Measurements from ENCODE around the gene CAMTA1. TPM values are rescaled to one million over a fixed set of nuclear protein-coding genes. Genes with fewer than 3 reads are reported as not detected.

The CAMTA1 gene
- total RNA-seq, 1 donor from 2014 or later: 62.9 TPM

DNA sequence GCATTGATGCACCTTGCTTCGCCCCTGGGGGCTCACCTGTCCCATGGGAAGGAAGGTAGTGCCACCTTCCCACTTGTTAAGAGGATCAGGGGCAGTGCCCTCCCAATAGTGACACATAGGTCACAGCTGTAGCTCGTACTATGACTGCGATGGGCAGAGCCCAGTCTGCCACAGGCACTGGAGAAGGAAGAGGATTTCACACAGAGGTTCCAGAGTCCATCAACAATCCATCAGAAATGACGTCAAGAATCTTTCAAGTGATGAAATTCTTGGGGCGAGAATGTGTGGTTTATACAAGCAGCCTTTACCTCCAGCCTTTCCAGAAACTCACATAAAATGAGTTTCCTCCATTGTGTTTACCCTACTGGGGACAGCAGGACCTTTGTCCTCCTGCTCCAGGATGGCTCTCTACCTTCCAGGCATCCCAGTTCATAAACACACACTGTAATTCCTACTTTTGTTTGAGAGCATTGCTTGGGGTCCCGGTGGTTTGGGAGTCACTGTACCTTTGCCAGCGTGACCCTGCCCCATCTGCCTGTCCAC is 725.2 kb downstream of the CAMTA1 start:
- no peak for DNase-seq (ENCODE audit: extremely low spot score in 2 of 2)
- Histone ChIP-seq H3K27me3 (no peaks in the 10 kb centered on the region), H3K4me3 (no peak overlapping the region), H3K36me3 (no peaks in the 10 kb centered on the region), H3K4me1 (no peaks in the 10 kb centered on the region), H3K9me3 (no peaks in the 10 kb centered on the region), H3K27ac (no peak overlapping the region)
- TF ChIP-seq POLR2AphosphoS5 (IDR thresholded peaks at IDR 0.05; ENCODE audit: insufficient read depth in 1 of 2, low read depth in 1 of 2) (no peak), POLR2A (IDR thresholded peaks at IDR 0.05) (no peak)
- TF ChIP-seq, protein P1, sequence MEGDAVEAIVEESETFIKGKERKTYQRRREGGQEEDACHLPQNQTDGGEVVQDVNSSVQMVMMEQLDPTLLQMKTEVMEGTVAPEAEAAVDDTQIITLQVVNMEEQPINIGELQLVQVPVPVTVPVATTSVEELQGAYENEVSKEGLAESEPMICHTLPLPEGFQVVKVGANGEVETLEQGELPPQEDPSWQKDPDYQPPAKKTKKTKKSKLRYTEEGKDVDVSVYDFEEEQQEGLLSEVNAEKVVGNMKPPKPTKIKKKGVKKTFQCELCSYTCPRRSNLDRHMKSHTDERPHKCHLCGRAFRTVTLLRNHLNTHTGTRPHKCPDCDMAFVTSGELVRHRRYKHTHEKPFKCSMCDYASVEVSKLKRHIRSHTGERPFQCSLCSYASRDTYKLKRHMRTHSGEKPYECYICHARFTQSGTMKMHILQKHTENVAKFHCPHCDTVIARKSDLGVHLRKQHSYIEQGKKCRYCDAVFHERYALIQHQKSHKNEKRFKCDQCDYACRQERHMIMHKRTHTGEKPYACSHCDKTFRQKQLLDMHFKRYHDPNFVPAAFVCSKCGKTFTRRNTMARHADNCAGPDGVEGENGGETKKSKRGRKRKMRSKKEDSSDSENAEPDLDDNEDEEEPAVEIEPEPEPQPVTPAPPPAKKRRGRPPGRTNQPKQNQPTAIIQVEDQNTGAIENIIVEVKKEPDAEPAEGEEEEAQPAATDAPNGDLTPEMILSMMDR (IDR thresholded peaks at IDR 0.05): no peak
- intact Hi-C loops (cut with DNase I): no loop called here

DNA sequence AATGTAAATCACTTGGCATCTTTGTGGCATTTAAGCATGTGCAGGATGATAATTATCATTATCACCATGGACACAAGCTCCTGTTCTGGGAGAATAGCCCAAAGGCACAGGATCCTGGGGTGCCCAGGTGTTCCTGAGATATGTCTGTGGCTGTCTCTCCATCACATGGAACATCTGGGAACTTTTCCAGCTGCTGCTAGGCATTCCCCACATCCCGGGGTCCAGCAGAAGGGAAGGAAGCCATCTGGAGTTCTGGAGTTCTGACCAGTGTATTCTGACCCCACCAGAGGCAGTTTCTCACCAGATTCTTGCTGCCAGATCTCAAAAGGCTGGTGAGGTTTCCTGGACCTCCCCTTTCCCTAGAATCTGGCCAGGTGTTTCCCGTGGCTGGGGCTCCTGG is 726.1 kb downstream of the CAMTA1 start:
- H3K4me1 ChIP-seq: no peaks in the 10 kb centered on the region
- no peak overlapping the region for H3K27ac ChIP-seq
- no peaks in the 10 kb centered on the region for H3K27me3 ChIP-seq
- H3K4me3 ChIP-seq: no peak overlapping the region
- TF ChIP-seq POLR2AphosphoS5 (IDR thresholded peaks at IDR 0.05; ENCODE audit: insufficient read depth in 1 of 2, low read depth in 1 of 2): no peak
- TF ChIP-seq, protein P1 (IDR thresholded peaks at IDR 0.05): no peak
- no peak for TF ChIP-seq POLR2A (IDR thresholded peaks at IDR 0.05)
- H3K9me3 ChIP-seq: no peaks in the 10 kb centered on the region
- no peak for DNase-seq (ENCODE audit: extremely low spot score in 2 of 2)
- intact Hi-C loops (cut with DNase I): no loop called here
- H3K36me3 ChIP-seq: no peaks in the 10 kb centered on the region

DNA sequence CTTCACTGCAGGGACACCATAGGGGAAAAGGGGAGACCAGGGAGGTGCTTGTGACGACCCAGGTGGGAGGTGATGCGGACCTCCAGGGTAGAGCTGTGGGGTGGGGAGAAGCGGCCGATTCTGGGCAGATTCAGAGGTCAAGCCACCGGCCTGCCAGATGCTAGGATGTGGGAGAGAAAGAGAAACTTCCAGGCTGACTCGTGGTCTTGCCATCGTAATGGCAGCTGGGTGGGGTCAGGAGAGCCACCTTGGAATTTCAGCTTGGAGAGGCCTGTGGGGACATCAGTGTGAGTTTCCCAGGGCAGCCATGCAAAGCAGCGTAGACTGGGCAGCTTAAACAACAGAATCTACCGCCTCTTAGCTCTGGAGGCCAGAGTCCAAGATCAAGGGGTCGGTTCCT is 727.8 kb downstream of the CAMTA1 start:
- Histone ChIP-seq H3K4me3 (no peak overlapping the region), H3K4me1 (no peaks in the 10 kb centered on the region), H3K36me3 (no peaks in the 10 kb centered on the region), H3K27ac (no peak overlapping the region), H3K27me3 (no peaks in the 10 kb centered on the region), H3K9me3 (no peaks in the 10 kb centered on the region)
- no peak for DNase-seq (ENCODE audit: extremely low spot score in 2 of 2)
- intact Hi-C loops (cut with DNase I): no loop called here
- no peak for TF ChIP-seq POLR2A (IDR thresholded peaks at IDR 0.05)
- TF ChIP-seq, protein P1 (IDR thresholded peaks at IDR 0.05): no peak
- TF ChIP-seq POLR2AphosphoS5 (IDR thresholded peaks at IDR 0.05; ENCODE audit: insufficient read depth in 1 of 2, low read depth in 1 of 2): no peak

DNA sequence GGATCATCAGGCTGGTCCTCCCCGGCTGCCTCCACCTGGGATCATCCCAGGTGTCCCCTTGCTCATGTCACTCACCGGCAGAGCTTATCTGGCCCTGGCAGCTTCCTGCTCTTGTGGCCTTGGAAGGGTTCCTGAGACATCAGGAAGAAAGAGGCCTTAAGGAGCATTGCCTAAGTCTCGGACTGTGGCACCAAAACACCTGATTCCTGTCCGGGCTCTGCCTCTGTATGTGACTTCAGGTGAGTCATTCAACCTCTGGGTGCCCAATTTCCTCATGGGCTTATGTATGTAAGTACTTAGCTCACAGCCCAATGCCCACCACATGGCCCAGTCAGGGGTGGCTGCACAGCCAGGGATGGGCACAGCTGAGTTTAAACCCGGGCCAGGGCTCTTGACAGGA is 729.9 kb downstream of the CAMTA1 start:
- Histone ChIP-seq H3K36me3 (no peaks in the 10 kb centered on the region), H3K4me3 (no peak overlapping the region), H3K9me3 (no peaks in the 10 kb centered on the region), H3K4me1 (no peaks in the 10 kb centered on the region), H3K27me3 (no peaks in the 10 kb centered on the region), H3K27ac (no peak overlapping the region)
- TF ChIP-seq, protein P1 (IDR thresholded peaks at IDR 0.05): no peak
- TF ChIP-seq POLR2AphosphoS5 (IDR thresholded peaks at IDR 0.05; ENCODE audit: insufficient read depth in 1 of 2, low read depth in 1 of 2) (no peak), POLR2A (IDR thresholded peaks at IDR 0.05) (no peak)
- DNase-seq (ENCODE audit: extremely low spot score in 2 of 2): no peak
- intact Hi-C loops (cut with DNase I): no loop called here

DNA sequence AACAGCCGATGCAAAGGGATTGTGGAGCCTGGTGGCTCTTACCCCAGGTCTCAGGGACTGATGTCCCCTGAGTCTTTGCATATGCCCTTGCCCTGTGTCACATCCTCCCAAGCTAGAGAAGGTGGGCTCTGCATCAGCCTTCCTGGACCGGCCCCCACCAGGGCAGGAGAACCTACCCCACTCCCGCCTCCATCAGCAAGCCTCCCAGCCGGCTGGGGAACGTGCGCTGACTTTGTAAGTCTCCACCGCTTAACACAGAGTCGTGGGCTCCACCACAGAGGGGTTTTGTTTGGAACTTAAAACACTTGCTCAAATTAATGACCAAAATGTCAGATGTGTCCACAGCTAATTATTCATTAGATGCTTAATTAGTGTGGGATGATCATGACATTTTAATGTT is 730.6 kb downstream of the CAMTA1 start:
- Histone ChIP-seq H3K27me3 (no peaks in the 10 kb centered on the region), H3K4me3 (no peak overlapping the region), H3K4me1 (no peaks in the 10 kb centered on the region), H3K36me3 (no peaks in the 10 kb centered on the region), H3K27ac (no peak overlapping the region), H3K9me3 (no peaks in the 10 kb centered on the region)
- no peak for DNase-seq (ENCODE audit: extremely low spot score in 2 of 2)
- intact Hi-C loops (cut with DNase I): no loop called here
- no peak for TF ChIP-seq POLR2AphosphoS5 (IDR thresholded peaks at IDR 0.05; ENCODE audit: insufficient read depth in 1 of 2, low read depth in 1 of 2)
- TF ChIP-seq, protein P1 (IDR thresholded peaks at IDR 0.05): no peak
- TF ChIP-seq POLR2A (IDR thresholded peaks at IDR 0.05): no peak
